HCT116 (cell line): ENCODE results near the gene SRP68. TPM values are rescaled to one million over a fixed set of nuclear protein-coding genes. Genes with fewer than 3 reads are reported as not detected.

Experiments used
- ATAC-seq: fragments of 200-7000 bp; cut with Tn5 transposase; 2 replicates; pipeline ENCODE4 v1.9.1; 2020; ENCODE audit warnings: mild to moderate bottlenecking, moderate library complexity
- BruUV-seq: library from RNA; stranded (reverse); fragments of 400-500 nt; replicated peaks from 2 replicates; lab custom pipeline; 2021; lab: Mats Ljungman, UMichigan
- CTCF ChIA-PET: fragments of 300-600 bp; sonication (Branson Sonifier 250); formaldehyde crosslinking; loops from one replicate; lab custom pipeline; 2021; ENCODE audit warnings: antibody characterized with exemption; lab: Charles Lee
- POLR2A ChIA-PET: fragments of 300-600, 350-600 bp; sonication (Branson Sonifier 250); formaldehyde crosslinking; loops from one replicate; lab custom pipeline; 2021; ENCODE audit warnings: antibody characterized with exemption; lab: Charles Lee
- RAD21 ChIA-PET, 2 experiments: fragments of 300-600 bp; sonication (Branson Sonifier 250); formaldehyde crosslinking; loops; one replicate each; lab custom pipeline; 2023; ENCODE audit warnings: low total read pairs in 2 of 2; ENCODE audit not compliant: uncharacterized antibody in 2 of 2, unreplicated experiment in 2 of 2, low non-redundant PET in 1 of 2; lab: Charles Lee
- DNase-seq: peaks from one replicate; pipeline ENCODE4 v3.0.0-alpha.2; 2010; ENCODE audit warnings: low read depth, low spot score
- H2AFZ ChIP-seq: fragments of 200-600 bp; shearing (Covaris generic), sonication (generic); 2 replicates; pipeline ENCODE4 v1.6.1; 2017; ENCODE audit warnings: low read depth, mixed run types, mixed read lengths, antibody characterized with exemption, low read length; ENCODE audit not compliant: poor library complexity, severe bottlenecking
- H3K27ac ChIP-seq: 2 replicates; pipeline ENCODE4 v1.5.1; 2012; ENCODE audit warnings: low read depth, low read length
- H3K27me3 ChIP-seq: fragments of 200-600 bp; sonication (generic); 2 replicates; pipeline ENCODE4 v1.6.1; 2016; ENCODE audit warnings: mixed run types, low read length, mixed read lengths; ENCODE audit not compliant: insufficient read depth
- H3K36me3 ChIP-seq, 2 experiments: fragments of 200-500 bp in 1 of 2; fragments of 200-600 bp in 1 of 2; sonication (Bioruptor generic) in 1 of 2; sonication (generic) in 1 of 2; 2 replicates each; pipeline versions ENCODE4 v1.5.1 to v1.6.1; 2014 to 2016; ENCODE audit warnings: low read length in 2 of 2, inconsistent platforms in 1 of 2, mixed read lengths in 1 of 2, mixed run types in 1 of 2; ENCODE audit not compliant: insufficient read depth in 2 of 2, control insufficient read depth in 1 of 2
- H3K4me1 ChIP-seq, 2 experiments: fragments of 200-600 bp in 1 of 2; sonication (generic) in 1 of 2; 2 replicates each; pipeline versions ENCODE4 v1.5.1 to v1.6.1; 2012 to 2017; ENCODE audit warnings: low read length in 2 of 2, inconsistent platforms in 1 of 2, mild to moderate bottlenecking in 1 of 2, mixed read lengths in 1 of 2, mixed run types in 1 of 2, moderate library complexity in 1 of 2; ENCODE audit not compliant: insufficient read depth in 2 of 2, control insufficient read depth in 1 of 2
- H3K4me2 ChIP-seq: fragments of 200-600 bp; sonication (generic); 2 replicates; pipeline ENCODE4 v1.6.1; 2017; ENCODE audit warnings: mixed run types, low read length, mixed read lengths
- H3K4me3 ChIP-seq, 2 experiments: fragments of 200-600 bp in 1 of 2; sonication (generic) in 1 of 2; replicated peaks in 1 of 2; 2 replicates each; pipeline ENCODE4 v1.5.1; 2011 to 2016; ENCODE audit warnings: low read length in 2 of 2, control low read depth in 1 of 2, low read depth in 1 of 2, mild to moderate bottlenecking in 1 of 2, mixed read lengths in 1 of 2, mixed run types in 1 of 2
- H3K79me2 ChIP-seq: fragments of 200-600 bp; sonication (generic); 2 replicates; pipeline ENCODE4 v1.6.1; 2017; ENCODE audit warnings: mild to moderate bottlenecking, mixed run types, low read length, moderate library complexity, mixed read lengths; ENCODE audit not compliant: insufficient read depth
- H3K9ac ChIP-seq: fragments of 200-600 bp; sonication (generic); 2 replicates; pipeline ENCODE4 v1.6.1; 2016; ENCODE audit warnings: low read length, mixed read lengths
- H3K9me2 ChIP-seq: fragments of 200-600 bp; sonication (generic), shearing (Covaris generic); 2 replicates; pipeline ENCODE4 v1.6.1; 2017; ENCODE audit warnings: mixed run types, mild to moderate bottlenecking, moderate library complexity; ENCODE audit not compliant: insufficient read depth
- H3K9me3 ChIP-seq, 2 experiments: fragments of 200-500 bp in 1 of 2; fragments of 200-600 bp in 1 of 2; sonication (Bioruptor generic) in 1 of 2; sonication (generic) in 1 of 2; 2 replicates each; pipeline ENCODE4 v1.6.1; 2014 to 2017; ENCODE audit warnings: low read length in 2 of 2, mixed read lengths in 2 of 2, inconsistent platforms in 1 of 2, low read depth in 1 of 2, mild to moderate bottlenecking in 1 of 2, mixed run types in 1 of 2, moderate library complexity in 1 of 2; ENCODE audit not compliant: control insufficient read depth in 1 of 2, insufficient read depth in 1 of 2
- H4K20me1 ChIP-seq: fragments of 200-600 bp; sonication (generic), shearing (Covaris generic); 2 replicates; pipeline ENCODE4 v1.6.1; 2017; ENCODE audit warnings: mixed run types, mild to moderate bottlenecking, moderate library complexity; ENCODE audit not compliant: insufficient read depth
- CBX3 ChIP-seq: IDR thresholded peaks from 2 replicates; pipeline ENCODE4 v1.6.1; 2012; ENCODE audit warnings: low read depth
- EGR1 ChIP-seq: IDR thresholded peaks from 2 replicates; pipeline ENCODE4 v1.6.1; 2012; ENCODE audit warnings: low read depth
- EZH2 ChIP-seq: fragments of 200-600 bp; sonication (generic); IDR thresholded peaks from 2 replicates; pipeline ENCODE4 v1.6.1; 2017; ENCODE audit warnings: antibody characterized with exemption, mixed run types
- EZH2phosphoT487 ChIP-seq: fragments of 200-600 bp; IDR thresholded peaks from 2 replicates; pipeline ENCODE4 v1.6.1; 2018; ENCODE audit warnings: antibody characterized with exemption, borderline replicate concordance
- POLR2A ChIP-seq: IDR thresholded peaks from 2 replicates; pipeline ENCODE4 v1.7.0; 2011; ENCODE audit warnings: borderline replicate concordance; ENCODE audit not compliant: insufficient read depth, insufficient read length; ENCODE audit errors: extremely low read depth
- POLR2AphosphoS5 ChIP-seq: IDR thresholded peaks from 2 replicates; pipeline ENCODE4 v1.6.1; 2011; ENCODE audit warnings: mild to moderate bottlenecking, low read depth, low read length, moderate library complexity
- SIN3A ChIP-seq: IDR thresholded peaks from 2 replicates; pipeline ENCODE4 v1.6.1; 2012; ENCODE audit warnings: low read depth
- SP1 ChIP-seq: IDR thresholded peaks from 2 replicates; pipeline ENCODE4 v1.6.1; 2012; ENCODE audit warnings: low read depth
- YY1 ChIP-seq: IDR thresholded peaks from 2 replicates; pipeline ENCODE4 v1.6.1; 2011; ENCODE audit warnings: low read length, low read depth, moderate library complexity, mild to moderate bottlenecking; ENCODE audit not compliant: insufficient replicate concordance; ENCODE audit errors: extremely low read depth
- ZFX ChIP-seq: fragments of 450-650 bp; IDR thresholded peaks from 2 replicates; pipeline ENCODE4 v1.6.1; 2017
- ZNF274 ChIP-seq: fragments of 200-500 bp; sonication (Bioruptor generic); IDR thresholded peaks from 2 replicates; pipeline ENCODE4 v1.6.1; 2014; ENCODE audit warnings: mild to moderate bottlenecking, low read depth, low read length, inconsistent platforms
- intact Hi-C: fragments of 100-400 bp; cut with micrococcal nuclease; formaldehyde crosslinking; loops from 2 replicates; pipeline ENCODE4 v1.10.0; 2022
- total RNA-seq: library from RNA; stranded (reverse); gene quantifications from one replicate; pipeline ENCODE4 v1.2.1, GENCODE V29; 2021; ENCODE audit not compliant: unreplicated experiment
- TF ChIP-seq, protein P1 (sequence below): IDR thresholded peaks from 2 replicates; pipeline ENCODE4 v1.6.1; 2011; ENCODE audit warnings: mild to moderate bottlenecking, low read length, moderate library complexity; ENCODE audit not compliant: insufficient replicate concordance; ENCODE audit errors: extremely low read depth

The SRP68 gene
- total RNA-seq, 1 experiment from 2014 or later: 152 TPM

DNA sequence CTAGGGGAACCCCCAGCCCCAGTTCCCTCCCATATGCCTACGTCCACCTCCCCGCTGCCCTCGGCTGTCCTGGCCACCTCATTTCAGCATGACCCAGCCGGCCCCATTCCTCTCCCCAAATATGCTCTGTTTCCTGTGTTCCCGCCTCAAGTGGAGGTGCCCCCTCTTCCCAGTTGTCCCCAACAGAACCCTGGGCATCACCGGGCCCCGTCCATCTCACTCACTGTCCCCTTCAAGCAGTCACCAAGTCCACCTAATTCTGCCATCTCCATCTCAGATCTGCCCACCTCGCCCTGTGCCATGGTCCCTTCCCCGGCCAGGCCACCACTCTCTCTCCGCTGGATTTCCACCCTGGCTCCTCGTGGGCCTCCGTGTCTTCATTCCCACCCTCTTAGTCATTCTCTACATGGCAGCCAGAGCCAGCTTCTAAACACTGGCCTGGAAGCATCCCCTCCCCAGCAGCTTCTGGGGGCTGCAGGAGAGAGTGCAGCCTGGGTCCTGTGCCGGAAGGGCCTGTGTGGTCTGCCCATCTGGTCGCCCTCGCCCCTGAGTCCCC, 58.9 kb downstream of the SRP68 start:
- no peaks in the 10 kb centered on the region for H4K20me1 ChIP-seq
- H3K4me1 ChIP-seq: peaks cover 0 to 3% of the 10 kb centered on the region in 2 experiments; a peak in 1 of 4 replicates
- no peak overlapping the region for H2AFZ ChIP-seq
- no peak overlapping the region; the same call in 1 of the 2 replicates for H3K27ac ChIP-seq
- no peak overlapping the region for H3K4me2 ChIP-seq
- ChIA-PET RAD21 (no interaction called here), POLR2A (interaction anchor here (1.0 kb wide), 1 partner anchor 233 kb away, joined by 3 read pairs; a partner anchor contains a TSS), CTCF (interaction anchor here (0.6 to 3.0 kb wide), 28 partner anchors 9 to 351 kb away, joined by 3 to 22 read pairs (median 4); partner anchors contain the start of genes ACOX1, CDK3, EXOC7 and MRPL38)
- H3K9me3 ChIP-seq: no peaks in the 10 kb centered on the region
- DNase-seq (no peak), ATAC-seq (0 out of 2 replicates have a peak, but pooled peaks have one; percentile 1)
- BruUV-seq: no TSS peak
- no peaks in the 10 kb centered on the region for H3K79me2 ChIP-seq
- H3K27me3 ChIP-seq: no peaks in the 10 kb centered on the region
- no peak overlapping the region for H3K9ac ChIP-seq
- TF ChIP-seq, protein P1, sequence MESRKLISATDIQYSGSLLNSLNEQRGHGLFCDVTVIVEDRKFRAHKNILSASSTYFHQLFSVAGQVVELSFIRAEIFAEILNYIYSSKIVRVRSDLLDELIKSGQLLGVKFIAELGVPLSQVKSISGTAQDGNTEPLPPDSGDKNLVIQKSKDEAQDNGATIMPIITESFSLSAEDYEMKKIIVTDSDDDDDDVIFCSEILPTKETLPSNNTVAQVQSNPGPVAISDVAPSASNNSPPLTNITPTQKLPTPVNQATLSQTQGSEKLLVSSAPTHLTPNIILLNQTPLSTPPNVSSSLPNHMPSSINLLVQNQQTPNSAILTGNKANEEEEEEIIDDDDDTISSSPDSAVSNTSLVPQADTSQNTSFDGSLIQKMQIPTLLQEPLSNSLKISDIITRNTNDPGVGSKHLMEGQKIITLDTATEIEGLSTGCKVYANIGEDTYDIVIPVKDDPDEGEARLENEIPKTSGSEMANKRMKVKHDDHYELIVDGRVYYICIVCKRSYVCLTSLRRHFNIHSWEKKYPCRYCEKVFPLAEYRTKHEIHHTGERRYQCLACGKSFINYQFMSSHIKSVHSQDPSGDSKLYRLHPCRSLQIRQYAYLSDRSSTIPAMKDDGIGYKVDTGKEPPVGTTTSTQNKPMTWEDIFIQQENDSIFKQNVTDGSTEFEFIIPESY: no peak
- no peak for TF ChIP-seq CBX3
- TF ChIP-seq EZH2phosphoT487: no peak
- no peak for TF ChIP-seq SIN3A
- no peak for TF ChIP-seq EZH2
- TF ChIP-seq POLR2AphosphoS5: no peak
- no peak for TF ChIP-seq POLR2A
- no peak for TF ChIP-seq ZNF274
- TF ChIP-seq YY1: no peak
- no peak for TF ChIP-seq ZFX
- no peak for TF ChIP-seq SP1
- no peak for TF ChIP-seq EGR1
- no peaks in the 10 kb centered on the region for H3K9me2 ChIP-seq
- intact Hi-C loops: loop anchor here (5.0 kb wide), 1 partner anchor 169 kb away; no protein-coding TSS in a partner anchor
- H3K4me3 ChIP-seq: no peak overlapping the region
- peaks cover 32 to 37% of the 10 kb centered on the region in 2 experiments; a peak in 3 of 4 replicates for H3K36me3 ChIP-seq
